ENCODE results near the gene BNC2.

The BNC2 gene

GRCh38 chr9:16611001-16611400, 259.5 kb downstream of the BNC2 start:
- no peak overlapping the region for H3K27ac ChIP-seq
- H3K27me3 ChIP-seq (replicated peaks): no peaks in the 10 kb centered on the region
- no peak for TF ChIP-seq CTCF (IDR thresholded peaks at IDR 0.05; ENCODE audit: low read depth, low read length, missing control alignments)
- no peak overlapping the region for H3K4me3 ChIP-seq (ENCODE audit: low read depth, low read length)
- DNase-seq: no peak
- H3K36me3 ChIP-seq (replicated peaks): no peaks in the 10 kb centered on the region
- in situ Hi-C loops (cut with HindIII; ENCODE audit: low pct_ligation_motif_present, low sequenced_read_pairs): no loop called here

GRCh38 chr9:16610538-16610937, 259.9 kb downstream of the BNC2 start:
- no peak for TF ChIP-seq CTCF (IDR thresholded peaks at IDR 0.05; ENCODE audit: low read depth, low read length, missing control alignments)
- Histone ChIP-seq H3K27ac (no peak overlapping the region), H3K36me3 (replicated peaks) (no peaks in the 10 kb centered on the region), H3K4me3 (ENCODE audit: low read depth, low read length) (no peak overlapping the region), H3K27me3 (replicated peaks) (no peaks in the 10 kb centered on the region)
- no peak for DNase-seq
- in situ Hi-C loops (cut with HindIII; ENCODE audit: low pct_ligation_motif_present, low sequenced_read_pairs): no loop called here

GRCh38 chr9:16608906-16609305, 261.6 kb downstream of the BNC2 start:
- no peak for DNase-seq
- no peak for TF ChIP-seq CTCF (IDR thresholded peaks at IDR 0.05; ENCODE audit: low read depth, low read length, missing control alignments)
- H3K27me3 ChIP-seq (replicated peaks): no peaks in the 10 kb centered on the region
- no peaks in the 10 kb centered on the region for H3K36me3 ChIP-seq (replicated peaks)
- H3K4me3 ChIP-seq (ENCODE audit: low read depth, low read length): no peak overlapping the region
- no peak overlapping the region for H3K27ac ChIP-seq
- in situ Hi-C loops (cut with HindIII; ENCODE audit: low pct_ligation_motif_present, low sequenced_read_pairs): no loop called here

- Histone ChIP-seq H3K27ac (no peak overlapping the region), H3K4me3 (ENCODE audit: low read depth, low read length) (no peak overlapping the region), H3K27me3 (replicated peaks) (no peaks in the 10 kb centered on the region), H3K36me3 (replicated peaks) (no peaks in the 10 kb centered on the region)
- no peak for TF ChIP-seq CTCF (IDR thresholded peaks at IDR 0.05; ENCODE audit: low read depth, low read length, missing control alignments)
- in situ Hi-C loops (cut with HindIII; ENCODE audit: low pct_ligation_motif_present, low sequenced_read_pairs): no loop called here
- no peak for DNase-seq
These were observed 268.0 kb downstream of the BNC2 start for GRCh38 chr9:16602494-16602893.

- no peak overlapping the region for H3K27ac ChIP-seq
- in situ Hi-C loops (cut with HindIII; ENCODE audit: low pct_ligation_motif_present, low sequenced_read_pairs): no loop called here
- H3K27me3 ChIP-seq (replicated peaks): no peaks in the 10 kb centered on the region
- no peaks in the 10 kb centered on the region for H3K36me3 ChIP-seq (replicated peaks)
- DNase-seq: no peak
- no peak for TF ChIP-seq CTCF (IDR thresholded peaks at IDR 0.05; ENCODE audit: low read depth, low read length, missing control alignments)
- H3K4me3 ChIP-seq (ENCODE audit: low read depth, low read length): no peak overlapping the region
These were observed 268.5 kb downstream of the BNC2 start for GRCh38 chr9:16601991-16602390.

GRCh38 chr9:16598316-16598715, 272.2 kb downstream of the BNC2 start:
- in situ Hi-C loops (cut with HindIII; ENCODE audit: low pct_ligation_motif_present, low sequenced_read_pairs): no loop called here
- Histone ChIP-seq H3K4me3 (ENCODE audit: low read depth, low read length) (no peak overlapping the region), H3K27ac (no peak overlapping the region), H3K36me3 (replicated peaks) (no peaks in the 10 kb centered on the region), H3K27me3 (replicated peaks) (no peaks in the 10 kb centered on the region)
- peak; percentile 40 for DNase-seq
- TF ChIP-seq CTCF (IDR thresholded peaks at IDR 0.05; ENCODE audit: low read depth, low read length, missing control alignments): no peak
